HCT116 (cell line): ENCODE results near the gene TBC1D22B. TPM values are rescaled to one million over a fixed set of nuclear protein-coding genes. Genes with fewer than 3 reads are reported as not detected.

ENCODE experiments used
- ATAC-seq: fragments of 200-7000 bp; cut with Tn5 transposase; 2 replicates; pipeline ENCODE4 v1.9.1; 2020; ENCODE audit warnings: mild to moderate bottlenecking, moderate library complexity
- BruUV-seq: library from RNA; stranded (reverse); fragments of 400-500 nt; replicated peaks from 2 replicates; lab custom pipeline; 2021; lab: Mats Ljungman, UMichigan
- CTCF ChIA-PET: fragments of 300-600 bp; sonication (Branson Sonifier 250); formaldehyde crosslinking; loops from one replicate; lab custom pipeline; 2021; ENCODE audit warnings: antibody characterized with exemption; lab: Charles Lee
- POLR2A ChIA-PET: fragments of 300-600, 350-600 bp; sonication (Branson Sonifier 250); formaldehyde crosslinking; loops from one replicate; lab custom pipeline; 2021; ENCODE audit warnings: antibody characterized with exemption; lab: Charles Lee
- RAD21 ChIA-PET, 2 experiments: fragments of 300-600 bp; sonication (Branson Sonifier 250); formaldehyde crosslinking; loops; one replicate each; lab custom pipeline; 2023; ENCODE audit warnings: low total read pairs in 2 of 2; ENCODE audit not compliant: uncharacterized antibody in 2 of 2, unreplicated experiment in 2 of 2, low non-redundant PET in 1 of 2; lab: Charles Lee
- DNase-seq: peaks from one replicate; pipeline ENCODE4 v3.0.0-alpha.2; 2010; ENCODE audit warnings: low read depth, low spot score
- H2AFZ ChIP-seq: fragments of 200-600 bp; shearing (Covaris generic), sonication (generic); 2 replicates; pipeline ENCODE4 v1.6.1; 2017; ENCODE audit warnings: low read depth, mixed run types, mixed read lengths, antibody characterized with exemption, low read length; ENCODE audit not compliant: poor library complexity, severe bottlenecking
- H3K27ac ChIP-seq: 2 replicates; pipeline ENCODE4 v1.5.1; 2012; ENCODE audit warnings: low read depth, low read length
- H3K27me3 ChIP-seq: fragments of 200-600 bp; sonication (generic); 2 replicates; pipeline ENCODE4 v1.6.1; 2016; ENCODE audit warnings: mixed run types, low read length, mixed read lengths; ENCODE audit not compliant: insufficient read depth
- H3K36me3 ChIP-seq, 2 experiments: fragments of 200-500 bp in 1 of 2; fragments of 200-600 bp in 1 of 2; sonication (Bioruptor generic) in 1 of 2; sonication (generic) in 1 of 2; 2 replicates each; pipeline versions ENCODE4 v1.5.1 to v1.6.1; 2014 to 2016; ENCODE audit warnings: low read length in 2 of 2, inconsistent platforms in 1 of 2, mixed read lengths in 1 of 2, mixed run types in 1 of 2; ENCODE audit not compliant: insufficient read depth in 2 of 2, control insufficient read depth in 1 of 2
- H3K4me1 ChIP-seq, 2 experiments: fragments of 200-600 bp in 1 of 2; sonication (generic) in 1 of 2; 2 replicates each; pipeline versions ENCODE4 v1.5.1 to v1.6.1; 2012 to 2017; ENCODE audit warnings: low read length in 2 of 2, inconsistent platforms in 1 of 2, mild to moderate bottlenecking in 1 of 2, mixed read lengths in 1 of 2, mixed run types in 1 of 2, moderate library complexity in 1 of 2; ENCODE audit not compliant: insufficient read depth in 2 of 2, control insufficient read depth in 1 of 2
- H3K4me2 ChIP-seq: fragments of 200-600 bp; sonication (generic); 2 replicates; pipeline ENCODE4 v1.6.1; 2017; ENCODE audit warnings: mixed run types, low read length, mixed read lengths
- H3K4me3 ChIP-seq, 2 experiments: fragments of 200-600 bp in 1 of 2; sonication (generic) in 1 of 2; replicated peaks in 1 of 2; 2 replicates each; pipeline ENCODE4 v1.5.1; 2011 to 2016; ENCODE audit warnings: low read length in 2 of 2, control low read depth in 1 of 2, low read depth in 1 of 2, mild to moderate bottlenecking in 1 of 2, mixed read lengths in 1 of 2, mixed run types in 1 of 2
- H3K79me2 ChIP-seq: fragments of 200-600 bp; sonication (generic); 2 replicates; pipeline ENCODE4 v1.6.1; 2017; ENCODE audit warnings: mild to moderate bottlenecking, mixed run types, low read length, moderate library complexity, mixed read lengths; ENCODE audit not compliant: insufficient read depth
- H3K9ac ChIP-seq: fragments of 200-600 bp; sonication (generic); 2 replicates; pipeline ENCODE4 v1.6.1; 2016; ENCODE audit warnings: low read length, mixed read lengths
- H3K9me2 ChIP-seq: fragments of 200-600 bp; sonication (generic), shearing (Covaris generic); 2 replicates; pipeline ENCODE4 v1.6.1; 2017; ENCODE audit warnings: mixed run types, mild to moderate bottlenecking, moderate library complexity; ENCODE audit not compliant: insufficient read depth
- H3K9me3 ChIP-seq, 2 experiments: fragments of 200-500 bp in 1 of 2; fragments of 200-600 bp in 1 of 2; sonication (Bioruptor generic) in 1 of 2; sonication (generic) in 1 of 2; 2 replicates each; pipeline ENCODE4 v1.6.1; 2014 to 2017; ENCODE audit warnings: low read length in 2 of 2, mixed read lengths in 2 of 2, inconsistent platforms in 1 of 2, low read depth in 1 of 2, mild to moderate bottlenecking in 1 of 2, mixed run types in 1 of 2, moderate library complexity in 1 of 2; ENCODE audit not compliant: control insufficient read depth in 1 of 2, insufficient read depth in 1 of 2
- H4K20me1 ChIP-seq: fragments of 200-600 bp; sonication (generic), shearing (Covaris generic); 2 replicates; pipeline ENCODE4 v1.6.1; 2017; ENCODE audit warnings: mixed run types, mild to moderate bottlenecking, moderate library complexity; ENCODE audit not compliant: insufficient read depth
- EGR1 ChIP-seq: IDR thresholded peaks from 2 replicates; pipeline ENCODE4 v1.6.1; 2012; ENCODE audit warnings: low read depth
- ELF1 ChIP-seq: IDR thresholded peaks from 2 replicates; pipeline ENCODE4 v1.6.1; 2012; ENCODE audit warnings: low read depth, borderline replicate concordance
- EZH2 ChIP-seq: fragments of 200-600 bp; sonication (generic); IDR thresholded peaks from 2 replicates; pipeline ENCODE4 v1.6.1; 2017; ENCODE audit warnings: antibody characterized with exemption, mixed run types
- EZH2phosphoT487 ChIP-seq: fragments of 200-600 bp; IDR thresholded peaks from 2 replicates; pipeline ENCODE4 v1.6.1; 2018; ENCODE audit warnings: antibody characterized with exemption, borderline replicate concordance
- FOSL1 ChIP-seq: IDR thresholded peaks from 2 replicates; pipeline ENCODE4 v1.6.1; 2012; ENCODE audit warnings: low read depth
- POLR2A ChIP-seq: IDR thresholded peaks from 2 replicates; pipeline ENCODE4 v1.7.0; 2011; ENCODE audit warnings: borderline replicate concordance; ENCODE audit not compliant: insufficient read depth, insufficient read length; ENCODE audit errors: extremely low read depth
- SIN3A ChIP-seq: IDR thresholded peaks from 2 replicates; pipeline ENCODE4 v1.6.1; 2012; ENCODE audit warnings: low read depth
- SP1 ChIP-seq: IDR thresholded peaks from 2 replicates; pipeline ENCODE4 v1.6.1; 2012; ENCODE audit warnings: low read depth
- TCF7L2 ChIP-seq: IDR thresholded peaks from 2 replicates; pipeline ENCODE4 v1.7.0; 2011; ENCODE audit warnings: borderline replicate concordance, inconsistent platforms; ENCODE audit not compliant: insufficient read depth, insufficient read length; ENCODE audit errors: extremely low read depth
- ZNF274 ChIP-seq: fragments of 200-500 bp; sonication (Bioruptor generic); IDR thresholded peaks from 2 replicates; pipeline ENCODE4 v1.6.1; 2014; ENCODE audit warnings: mild to moderate bottlenecking, low read depth, low read length, inconsistent platforms
- intact Hi-C: fragments of 100-400 bp; cut with micrococcal nuclease; formaldehyde crosslinking; loops from 2 replicates; pipeline ENCODE4 v1.10.0; 2022
- total RNA-seq: library from RNA; stranded (reverse); gene quantifications from one replicate; pipeline ENCODE4 v1.2.1, GENCODE V29; 2021; ENCODE audit not compliant: unreplicated experiment
- TF ChIP-seq, protein P1 (sequence below): IDR thresholded peaks from 2 replicates; pipeline ENCODE4 v1.6.1; 2012
- TF ChIP-seq, protein P2 (sequence below), 3 experiments: fragments of 200-600 bp in 1 of 3; sonication (generic) in 1 of 3; IDR thresholded peaks in 2 of 3; conservative IDR thresholded peaks in 1 of 3; 2 replicates each; pipeline ENCODE4 v1.5.1; 2012 to 2017; ENCODE audit warnings: low read depth in 2 of 3, low read length in 2 of 3, antibody characterized with exemption in 1 of 3, borderline replicate concordance in 1 of 3, control low read depth in 1 of 3, mild to moderate bottlenecking in 1 of 3, mixed read lengths in 1 of 3, mixed run types in 1 of 3, moderate library complexity in 1 of 3; ENCODE audit not compliant: insufficient read depth in 1 of 3
- TF ChIP-seq, protein P3 (sequence below): IDR thresholded peaks from 2 replicates; pipeline ENCODE4 v1.6.1; 2012; ENCODE audit warnings: low read depth
- TF ChIP-seq, protein P4 (sequence below): IDR thresholded peaks from 2 replicates; pipeline ENCODE4 v1.6.1; 2012

The TBC1D22B gene
- total RNA-seq, 1 experiment from 2014 or later = 9.1 TPM

DNA sequence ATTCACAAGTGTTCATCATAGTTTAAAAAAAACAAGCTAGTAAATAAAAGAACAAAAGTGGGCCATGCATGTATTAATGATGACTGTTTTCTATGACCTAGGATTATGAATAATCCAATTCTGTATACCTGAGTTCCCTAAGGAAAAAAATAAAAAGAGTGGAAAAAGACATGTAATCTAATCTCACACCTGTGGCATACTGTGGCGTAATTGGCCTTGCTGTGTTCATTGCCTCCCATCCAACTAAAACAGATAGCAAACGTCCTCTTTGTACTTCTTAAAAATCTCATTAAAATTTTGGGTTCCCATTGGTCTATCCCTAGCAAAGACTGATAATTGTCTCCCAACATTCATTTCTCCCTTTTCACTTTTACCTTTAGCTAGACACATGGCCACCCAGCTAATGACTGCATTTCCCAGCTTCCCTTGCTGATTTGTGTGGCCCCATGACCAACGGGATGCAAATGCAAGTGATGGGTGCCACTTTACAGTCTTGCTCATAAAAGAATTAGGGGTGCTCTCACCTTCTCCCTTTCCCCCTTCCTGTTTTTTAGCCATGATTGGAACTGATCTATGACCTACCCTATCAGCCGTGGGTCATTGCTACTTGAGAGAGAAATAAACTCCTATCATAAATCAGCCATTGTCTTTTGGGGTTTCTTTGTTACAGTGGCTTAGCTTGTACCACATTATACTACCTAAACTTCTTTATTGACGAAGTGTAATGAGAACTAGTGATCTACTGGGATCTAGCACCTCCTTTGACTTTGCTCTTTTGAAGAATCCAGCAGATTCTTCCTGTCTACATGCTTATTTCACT, 32.0 kb upstream of the TBC1D22B start:
- Histone ChIP-seq H3K4me1 (peaks cover 12 to 15% of the 10 kb centered on the region in 2 experiments), H2AFZ (peak overlapping the region; percentile 29), H3K4me3 (no peak overlapping the region), H3K27me3 (no peaks in the 10 kb centered on the region), H3K9me3 (no peaks in the 10 kb centered on the region), H3K9me2 (no peaks in the 10 kb centered on the region), H4K20me1 (no peaks in the 10 kb centered on the region), H3K79me2 (no peaks in the 10 kb centered on the region), H3K9ac (no peak overlapping the region), H3K4me2 (no peak overlapping the region), H3K27ac (no peak overlapping the region), H3K36me3 (no peaks in the 10 kb centered on the region)
- no peak for DNase-seq
- RAD21 ChIA-PET = no interaction called here
- intact Hi-C loops = no loop called here
- BruUV-seq = no TSS peak
- POLR2A ChIA-PET = interaction anchor here (0.9 to 1.0 kb wide), 2 partner anchors 11 to 15 kb away, joined by 3 read pairs; no protein-coding TSS in a partner anchor
- CTCF ChIA-PET = no interaction called here
- ATAC-seq = no peak
- TF ChIP-seq SIN3A (no peak), SP1 (no peak), FOSL1 (no peak), EZH2 (no peak), TCF7L2 (no peak), ZNF274 (no peak), EZH2phosphoT487 (no peak), ELF1 (no peak), EGR1 (no peak), POLR2A (no peak)
- TF ChIP-seq, protein P1, sequence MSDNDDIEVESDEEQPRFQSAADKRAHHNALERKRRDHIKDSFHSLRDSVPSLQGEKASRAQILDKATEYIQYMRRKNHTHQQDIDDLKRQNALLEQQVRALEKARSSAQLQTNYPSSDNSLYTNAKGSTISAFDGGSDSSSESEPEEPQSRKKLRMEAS = no peak
- TF ChIP-seq, protein P2, sequence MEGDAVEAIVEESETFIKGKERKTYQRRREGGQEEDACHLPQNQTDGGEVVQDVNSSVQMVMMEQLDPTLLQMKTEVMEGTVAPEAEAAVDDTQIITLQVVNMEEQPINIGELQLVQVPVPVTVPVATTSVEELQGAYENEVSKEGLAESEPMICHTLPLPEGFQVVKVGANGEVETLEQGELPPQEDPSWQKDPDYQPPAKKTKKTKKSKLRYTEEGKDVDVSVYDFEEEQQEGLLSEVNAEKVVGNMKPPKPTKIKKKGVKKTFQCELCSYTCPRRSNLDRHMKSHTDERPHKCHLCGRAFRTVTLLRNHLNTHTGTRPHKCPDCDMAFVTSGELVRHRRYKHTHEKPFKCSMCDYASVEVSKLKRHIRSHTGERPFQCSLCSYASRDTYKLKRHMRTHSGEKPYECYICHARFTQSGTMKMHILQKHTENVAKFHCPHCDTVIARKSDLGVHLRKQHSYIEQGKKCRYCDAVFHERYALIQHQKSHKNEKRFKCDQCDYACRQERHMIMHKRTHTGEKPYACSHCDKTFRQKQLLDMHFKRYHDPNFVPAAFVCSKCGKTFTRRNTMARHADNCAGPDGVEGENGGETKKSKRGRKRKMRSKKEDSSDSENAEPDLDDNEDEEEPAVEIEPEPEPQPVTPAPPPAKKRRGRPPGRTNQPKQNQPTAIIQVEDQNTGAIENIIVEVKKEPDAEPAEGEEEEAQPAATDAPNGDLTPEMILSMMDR (IDR thresholded peaks at IDR 0.05 in 2 of 3, conservative IDR thresholded peaks at IDR 0.05 in 1 of 3; ENCODE audit: borderline replicate concordance in 1 of 3, insufficient read depth in 1 of 3, low read depth in 2 of 3, low read length in 2 of 3) = no peak
- TF ChIP-seq, protein P3, sequence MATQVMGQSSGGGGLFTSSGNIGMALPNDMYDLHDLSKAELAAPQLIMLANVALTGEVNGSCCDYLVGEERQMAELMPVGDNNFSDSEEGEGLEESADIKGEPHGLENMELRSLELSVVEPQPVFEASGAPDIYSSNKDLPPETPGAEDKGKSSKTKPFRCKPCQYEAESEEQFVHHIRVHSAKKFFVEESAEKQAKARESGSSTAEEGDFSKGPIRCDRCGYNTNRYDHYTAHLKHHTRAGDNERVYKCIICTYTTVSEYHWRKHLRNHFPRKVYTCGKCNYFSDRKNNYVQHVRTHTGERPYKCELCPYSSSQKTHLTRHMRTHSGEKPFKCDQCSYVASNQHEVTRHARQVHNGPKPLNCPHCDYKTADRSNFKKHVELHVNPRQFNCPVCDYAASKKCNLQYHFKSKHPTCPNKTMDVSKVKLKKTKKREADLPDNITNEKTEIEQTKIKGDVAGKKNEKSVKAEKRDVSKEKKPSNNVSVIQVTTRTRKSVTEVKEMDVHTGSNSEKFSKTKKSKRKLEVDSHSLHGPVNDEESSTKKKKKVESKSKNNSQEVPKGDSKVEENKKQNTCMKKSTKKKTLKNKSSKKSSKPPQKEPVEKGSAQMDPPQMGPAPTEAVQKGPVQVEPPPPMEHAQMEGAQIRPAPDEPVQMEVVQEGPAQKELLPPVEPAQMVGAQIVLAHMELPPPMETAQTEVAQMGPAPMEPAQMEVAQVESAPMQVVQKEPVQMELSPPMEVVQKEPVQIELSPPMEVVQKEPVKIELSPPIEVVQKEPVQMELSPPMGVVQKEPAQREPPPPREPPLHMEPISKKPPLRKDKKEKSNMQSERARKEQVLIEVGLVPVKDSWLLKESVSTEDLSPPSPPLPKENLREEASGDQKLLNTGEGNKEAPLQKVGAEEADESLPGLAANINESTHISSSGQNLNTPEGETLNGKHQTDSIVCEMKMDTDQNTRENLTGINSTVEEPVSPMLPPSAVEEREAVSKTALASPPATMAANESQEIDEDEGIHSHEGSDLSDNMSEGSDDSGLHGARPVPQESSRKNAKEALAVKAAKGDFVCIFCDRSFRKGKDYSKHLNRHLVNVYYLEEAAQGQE = no peak
- TF ChIP-seq, protein P4, sequence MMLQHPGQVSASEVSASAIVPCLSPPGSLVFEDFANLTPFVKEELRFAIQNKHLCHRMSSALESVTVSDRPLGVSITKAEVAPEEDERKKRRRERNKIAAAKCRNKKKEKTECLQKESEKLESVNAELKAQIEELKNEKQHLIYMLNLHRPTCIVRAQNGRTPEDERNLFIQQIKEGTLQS = no peak
